Hepatocyte (in vitro differentiated cells): Measurements from ENCODE around the gene MMRN2. TPM values are rescaled to one million over a fixed set of nuclear protein-coding genes. Genes with fewer than 3 reads are reported as not detected.
A peak's percentile ranks its signal among the peaks of the same experiment; 100 is the strongest.

ENCODE experiments used
- DNase-seq: peaks from one replicate; pipeline ENCODE4 v3.0.0-alpha.2; 2016; ENCODE audit warnings: low spot score
- H2AFZ ChIP-seq: fragments of 200-600 bp; sonication (generic); 2 replicates; pipeline ENCODE4 v1.6.0; 2016; ENCODE audit warnings: antibody characterized with exemption, mild to moderate bottlenecking
- H3K27ac ChIP-seq: fragments of 200-600 bp; sonication (generic); 2 replicates; pipeline ENCODE4 v1.5.1; 2016; ENCODE audit warnings: mild to moderate bottlenecking
- H3K27me3 ChIP-seq: fragments of 200-600 bp; sonication (generic); 2 replicates; pipeline ENCODE4 v1.6.1; 2016
- H3K36me3 ChIP-seq: fragments of 200-600 bp; sonication (generic); replicated peaks from 2 replicates; pipeline ENCODE4 v1.5.1; 2016; ENCODE audit warnings: low read depth; ENCODE audit not compliant: insufficient read depth
- H3K4me1 ChIP-seq: fragments of 200-600 bp; sonication (generic); 2 replicates; pipeline ENCODE4 v1.5.1; 2016; ENCODE audit warnings: mild to moderate bottlenecking, moderate library complexity; ENCODE audit not compliant: insufficient read depth
- H3K4me2 ChIP-seq: fragments of 200-600 bp; sonication (generic); 2 replicates; pipeline ENCODE4 v1.6.0; 2016
- H3K4me3 ChIP-seq: fragments of 200-600 bp; sonication (generic); 2 replicates; pipeline ENCODE4 v1.5.1; 2016; ENCODE audit warnings: mild to moderate bottlenecking
- H3K79me2 ChIP-seq: fragments of 200-600 bp; sonication (generic); 2 replicates; pipeline ENCODE4 v1.6.0; 2017; ENCODE audit warnings: mild to moderate bottlenecking
- H3K9me2 ChIP-seq: fragments of 200-600 bp; sonication (generic); replicated peaks from 2 replicates; pipeline ENCODE4 v1.6.0; 2017; ENCODE audit warnings: mild to moderate bottlenecking; ENCODE audit not compliant: insufficient read depth
- H3K9me3 ChIP-seq: fragments of 200-600 bp; sonication (generic); 2 replicates; pipeline ENCODE4 v1.5.1; 2016; ENCODE audit warnings: low read depth, mild to moderate bottlenecking
- H4K20me1 ChIP-seq: fragments of 200-600 bp; sonication (generic); 2 replicates; pipeline ENCODE4 v1.6.0; 2016; ENCODE audit warnings: mild to moderate bottlenecking; ENCODE audit not compliant: insufficient read depth, poor library complexity, severe bottlenecking
- CTCF ChIP-seq: fragments of 200-600 bp; sonication (generic); IDR thresholded peaks from 2 replicates; pipeline ENCODE4 v1.5.1; 2016; ENCODE audit warnings: antibody characterized with exemption, mild to moderate bottlenecking; ENCODE audit not compliant: poor library complexity
- EZH2 ChIP-seq: fragments of 200-600 bp; sonication (generic); IDR thresholded peaks from 2 replicates; pipeline ENCODE4 v1.6.1; 2016; ENCODE audit warnings: antibody characterized with exemption, mild to moderate bottlenecking, borderline replicate concordance
- EZH2phosphoT487 ChIP-seq: fragments of 200-600 bp; sonication (generic); IDR thresholded peaks from one replicate; pipeline ENCODE4 v1.6.1; 2018; ENCODE audit warnings: antibody characterized with exemption, mild to moderate bottlenecking, low read depth, moderate library complexity; ENCODE audit not compliant: unreplicated experiment, severe bottlenecking
- WGBS: methylation state at CpG from one replicate; pipeline ENCODE4 v1.1.6; 2016; ENCODE audit warnings: low lambda C conversion rate; ENCODE audit errors: missing lambda C conversion rate; 5-methylcytosine and 5-hydroxymethylcytosine counted together
- polyA plus RNA-seq: library from polyadenylated mRNA; unstranded; fragments of >200 nt; fragmentation: Nextera tagmentation; extraction: Ambion mirVana; gene quantifications from 2 replicates; pipeline ENCODE4 v1.2.1, GENCODE V29; 2016
- total RNA-seq: library from RNA; depleted of rRNA; stranded (reverse); fragments of >200 nt; gene quantifications from 2 replicates; pipeline ENCODE4 v1.2.3, GENCODE V29; 2014

Gene MMRN2
- total and polyA plus RNA-seq, 2 experiments from 2014 or later, result 1.9 to 2.2 TPM

GRCh38 chr10:86946213-86947155 is 10.9 kb downstream of the MMRN2 start:
- Histone ChIP-seq H3K4me2 (no peak overlapping the region), H3K4me1 (no peaks in the 10 kb centered on the region), H3K79me2 (no peaks in the 10 kb centered on the region), H3K27ac (no peak overlapping the region), H2AFZ (no peak overlapping the region), H3K9me3 (no peaks in the 10 kb centered on the region), H3K36me3 (no peaks in the 10 kb centered on the region), H3K27me3 (no peaks in the 10 kb centered on the region), H4K20me1 (no peaks in the 10 kb centered on the region), H3K4me3 (no peak overlapping the region), H3K9me2 (no peaks in the 10 kb centered on the region)
- WGBS, result 91% methylated on average over 13 of the region's 13 CpGs
- TF ChIP-seq CTCF, result no peak
- TF ChIP-seq EZH2phosphoT487, result no peak
- TF ChIP-seq EZH2, result no peak
- DNase-seq, result no peak

- Histone ChIP-seq H3K79me2 (no peaks in the 10 kb centered on the region), H3K4me2 (no peak overlapping the region), H3K36me3 (no peaks in the 10 kb centered on the region), H3K27me3 (no peaks in the 10 kb centered on the region), H4K20me1 (no peaks in the 10 kb centered on the region), H3K4me3 (no peak overlapping the region), H3K9me2 (no peaks in the 10 kb centered on the region), H3K9me3 (no peaks in the 10 kb centered on the region), H2AFZ (no peak overlapping the region), H3K4me1 (no peaks in the 10 kb centered on the region), H3K27ac (no peak overlapping the region)
- TF ChIP-seq CTCF, result peak; percentile 32
- no peak for TF ChIP-seq EZH2
- no peak for TF ChIP-seq EZH2phosphoT487
- WGBS, result 68% methylated on average over 18 of the region's 18 CpGs
- peak; percentile 52 for DNase-seq
These were observed 11.8 kb downstream of the MMRN2 start for GRCh38 chr10:86945361-86946212.

- DNase-seq, result no peak
- TF ChIP-seq EZH2, result no peak
- TF ChIP-seq CTCF, result no peak
- TF ChIP-seq EZH2phosphoT487, result no peak
- Histone ChIP-seq H3K9me2 (no peaks in the 10 kb centered on the region), H3K79me2 (no peaks in the 10 kb centered on the region), H3K4me1 (no peaks in the 10 kb centered on the region), H3K9me3 (no peaks in the 10 kb centered on the region), H3K36me3 (no peaks in the 10 kb centered on the region), H3K4me3 (no peak overlapping the region), H3K4me2 (no peak overlapping the region), H2AFZ (no peak overlapping the region), H4K20me1 (no peaks in the 10 kb centered on the region), H3K27ac (no peak overlapping the region), H3K27me3 (no peaks in the 10 kb centered on the region)
- 88% methylated on average over 3 of the region's 3 CpGs for WGBS
These were observed 12.5 kb downstream of the MMRN2 start for GRCh38 chr10:86944907-86945306.
